Brain microvascular endothelial cell (primary cell): ENCODE measurements around the gene SKAP1.

ENCODE experiments used
- DNase-seq: peaks from one replicate; pipeline ENCODE4 v3.0.0-alpha.2; 2020
- H3K27ac ChIP-seq: fragments of 250-450 bp; sonication (Bioruptor Pico); 2 replicates; pipeline ENCODE4 v1.5.1; 2020; ENCODE audit warnings: mild to moderate bottlenecking, moderate library complexity
- H3K27me3 ChIP-seq: fragments of 250-450 bp; sonication (Bioruptor Pico); replicated peaks from 2 replicates; pipeline ENCODE4 v1.5.1; 2020; ENCODE audit warnings: mild to moderate bottlenecking
- H3K36me3 ChIP-seq: fragments of 250-450 bp; sonication (Bioruptor Pico); replicated peaks from 2 replicates; pipeline ENCODE4 v1.5.1; 2020; ENCODE audit warnings: mild to moderate bottlenecking
- H3K4me3 ChIP-seq: 2 replicates; pipeline ENCODE4 v1.5.1; 2011; ENCODE audit warnings: low read depth, mild to moderate bottlenecking, control low read depth, low read length, moderate library complexity
- CTCF ChIP-seq: IDR thresholded peaks from 2 replicates; pipeline ENCODE4 v1.5.1; 2011; ENCODE audit warnings: low read depth, mild to moderate bottlenecking, moderate library complexity, low read length, control low read depth, inconsistent platforms; ENCODE audit errors: missing control alignments
- in situ Hi-C: cut with HindIII; loops from 2 replicates; pipeline ENCODE4 v1.10.0; 2017; ENCODE audit warnings: low sequenced_read_pairs, low pct_ligation_motif_present

The SKAP1 gene

GRCh38 chr17:48163809-48164208 is 266.2 kb downstream of the SKAP1 start:
- in situ Hi-C loops: no loop called here
- TF ChIP-seq CTCF: no peak
- Histone ChIP-seq H3K27me3 (peaks cover 17% of the 10 kb centered on the region), H3K4me3 (no peak overlapping the region), H3K27ac (no peak overlapping the region), H3K36me3 (no peaks in the 10 kb centered on the region)
- DNase-seq: no peak

GRCh38 chr17:48162946-48163506 is 267.0 kb downstream of the SKAP1 start:
- Histone ChIP-seq H3K27ac (no peak overlapping the region), H3K36me3 (no peaks in the 10 kb centered on the region), H3K4me3 (no peak overlapping the region), H3K27me3 (peaks cover 10% of the 10 kb centered on the region)
- DNase-seq: no peak
- no peak for TF ChIP-seq CTCF
- in situ Hi-C loops: no loop called here

GRCh38 chr17:48162306-48162934 is 267.6 kb downstream of the SKAP1 start:
- H3K27me3 ChIP-seq: peaks cover 10% of the 10 kb centered on the region
- in situ Hi-C loops: no loop called here
- H3K4me3 ChIP-seq: no peak overlapping the region
- no peak for DNase-seq
- H3K27ac ChIP-seq: no peak overlapping the region
- H3K36me3 ChIP-seq: no peaks in the 10 kb centered on the region
- no peak for TF ChIP-seq CTCF

- in situ Hi-C loops: no loop called here
- H3K27ac ChIP-seq: no peak overlapping the region
- no peak overlapping the region for H3K4me3 ChIP-seq
- TF ChIP-seq CTCF: no peak
- H3K36me3 ChIP-seq: no peaks in the 10 kb centered on the region
- no peak for DNase-seq
- H3K27me3 ChIP-seq: peaks cover 2% of the 10 kb centered on the region
Observed at GRCh38 chr17:48161127-48161905, 268.7 kb downstream of the SKAP1 start.

GRCh38 chr17:48160177-48161081 is 269.6 kb downstream of the SKAP1 start:
- in situ Hi-C loops: no loop called here
- H3K27ac ChIP-seq: no peak overlapping the region
- H3K4me3 ChIP-seq: no peak overlapping the region
- DNase-seq: no peak
- no peaks in the 10 kb centered on the region for H3K27me3 ChIP-seq
- no peak for TF ChIP-seq CTCF
- no peaks in the 10 kb centered on the region for H3K36me3 ChIP-seq
